ENCODE measurements around the gene GATAD1. TPM values are rescaled to one million over a fixed set of nuclear protein-coding genes. Genes with fewer than 3 reads are reported as not detected.
A peak's percentile ranks its signal among the peaks of the same experiment; 100 is the strongest.

The GATAD1 gene
- total RNA-seq (17.8 TPM), polyA plus RNA-seq (1 to 10 TPM; 5.9 to 7.9 (median 6.6) TPM)

GRCh38 chr7:92447345-92448204 is at the start of gene GATAD1:
Gene GATAD1, plus strand, starts transcription at chr7:92447482. Its CDS starts 248 bp downstream, at chr7:92447730.
- Histone ChIP-seq H3K27ac (ENCODE audit: insufficient read depth, low read length, poor library complexity, severe bottlenecking) (peak within 1 kb of the TSS; percentile 93), H3K4me3 (ENCODE audit: low read depth, low read length) (peak within 1 kb of the TSS; percentile 91), H3K9me3 (ENCODE audit: control insufficient read depth in 2 of 2, low read length in 2 of 2) (no peaks in the 10 kb centered on the region), H3K4me1 (ENCODE audit: control insufficient read depth, insufficient read depth, low read length, poor library complexity, severe bottlenecking) (peaks cover 12% of the 10 kb centered on the region), H3K27me3 (ENCODE audit: control insufficient read depth, insufficient read depth, low read length) (no peaks in the 10 kb centered on the region), H3K36me3 (ENCODE audit: control insufficient read depth, insufficient read depth, low read length) (peaks cover 16% of the 10 kb centered on the region)
- ATAC-seq (ENCODE audit: low read depth in 2 of 2) (peak; percentile 83 to 88), DNase-seq (peak in 2 of 3 donors; percentile 74 to 87)
- Mint-ChIP-seq H3K4me3 (peak within 1 kb of the TSS; percentile 93 to 100 (median 96)), H3K27me3 (no peaks in the 10 kb centered on the region), H3K36me3 (peaks cover 12% of the 10 kb centered on the region), H3K9me3 (no peaks in the 10 kb centered on the region), H3K4me1 (peaks cover 9 to 33% (median 25%) of the 10 kb centered on the region in 4 donors), H3K27ac (peak within 1 kb of the TSS; percentile 94 to 100 (median 99))

- no peak overlapping the region for H3K27ac ChIP-seq (ENCODE audit: insufficient read depth, low read length, poor library complexity, severe bottlenecking)
- Mint-ChIP-seq H3K4me3 (no peak overlapping the region), H3K27ac (no peak overlapping the region), H3K9me3 (no peaks in the 10 kb centered on the region), H3K4me1 (no peaks in the 10 kb centered on the region), H3K27me3 (no peaks in the 10 kb centered on the region), H3K36me3 (peaks cover 25% of the 10 kb centered on the region)
- ATAC-seq (ENCODE audit: low read depth in 2 of 2) (no peak), DNase-seq (no peak)
- H3K27me3 ChIP-seq (ENCODE audit: control insufficient read depth, insufficient read depth, low read length): no peaks in the 10 kb centered on the region
- H3K4me3 ChIP-seq (ENCODE audit: low read depth, low read length): no peak overlapping the region
- no peaks in the 10 kb centered on the region for H3K9me3 ChIP-seq (ENCODE audit: control insufficient read depth in 2 of 2, low read length in 2 of 2)
- H3K4me1 ChIP-seq (ENCODE audit: control insufficient read depth, insufficient read depth, low read length, poor library complexity, severe bottlenecking): no peaks in the 10 kb centered on the region
- H3K36me3 ChIP-seq (ENCODE audit: control insufficient read depth, insufficient read depth, low read length): peaks cover 46% of the 10 kb centered on the region
These were observed 49.7 kb upstream of the GATAD1 start for GRCh38 chr7:92397542-92397941.

GRCh38 chr7:92400013-92400412 is 47.3 kb upstream of the GATAD1 start:
- Mint-ChIP-seq H3K36me3 (peaks cover 27% of the 10 kb centered on the region), H3K4me1 (peaks cover 4 to 14% (median 13%) of the 10 kb centered on the region in 4 donors), H3K27me3 (no peaks in the 10 kb centered on the region), H3K4me3 (no peak overlapping the region), H3K9me3 (no peaks in the 10 kb centered on the region), H3K27ac (no peak overlapping the region)
- DNase-seq (no peak), ATAC-seq (ENCODE audit: low read depth in 2 of 2) (no peak)
- Histone ChIP-seq H3K4me3 (ENCODE audit: low read depth, low read length) (no peak overlapping the region), H3K27ac (ENCODE audit: insufficient read depth, low read length, poor library complexity, severe bottlenecking) (no peak overlapping the region), H3K9me3 (ENCODE audit: control insufficient read depth in 2 of 2, low read length in 2 of 2) (no peaks in the 10 kb centered on the region), H3K4me1 (ENCODE audit: control insufficient read depth, insufficient read depth, low read length, poor library complexity, severe bottlenecking) (no peaks in the 10 kb centered on the region), H3K36me3 (ENCODE audit: control insufficient read depth, insufficient read depth, low read length) (peaks cover 41% of the 10 kb centered on the region), H3K27me3 (ENCODE audit: control insufficient read depth, insufficient read depth, low read length) (no peaks in the 10 kb centered on the region)

- no peak for DNase-seq
- Mint-ChIP-seq H3K9me3 (peaks cover 0 to 1% (median 0%) of the 10 kb centered on the region in 7 donors), H3K36me3 (peaks cover 13% of the 10 kb centered on the region), H3K27me3 (no peaks in the 10 kb centered on the region), H3K4me1 (peaks cover 4 to 14% (median 13%) of the 10 kb centered on the region in 4 donors), H3K27ac (peak overlapping the region in 1 of 3 donors; percentile 47), H3K4me3 (peak overlapping the region in 1 of 4 donors; percentile 20)
- Histone ChIP-seq H3K36me3 (ENCODE audit: control insufficient read depth, insufficient read depth, low read length) (peaks cover 21% of the 10 kb centered on the region), H3K4me1 (ENCODE audit: control insufficient read depth, insufficient read depth, low read length, poor library complexity, severe bottlenecking) (no peaks in the 10 kb centered on the region), H3K27me3 (ENCODE audit: control insufficient read depth, insufficient read depth, low read length) (no peaks in the 10 kb centered on the region), H3K9me3 (ENCODE audit: control insufficient read depth in 2 of 2, low read length in 2 of 2) (no peaks in the 10 kb centered on the region), H3K27ac (ENCODE audit: insufficient read depth, low read length, poor library complexity, severe bottlenecking) (no peak overlapping the region), H3K4me3 (ENCODE audit: low read depth, low read length) (no peak overlapping the region)
- ATAC-seq (ENCODE audit: low read depth in 2 of 2): no peak
These were observed 44.1 kb upstream of the GATAD1 start for GRCh38 chr7:92402920-92403759.

- Histone ChIP-seq H3K27me3 (ENCODE audit: control insufficient read depth, insufficient read depth, low read length) (no peaks in the 10 kb centered on the region), H3K4me3 (ENCODE audit: low read depth, low read length) (no peak overlapping the region), H3K9me3 (ENCODE audit: control insufficient read depth in 2 of 2, low read length in 2 of 2) (no peaks in the 10 kb centered on the region), H3K4me1 (ENCODE audit: control insufficient read depth, insufficient read depth, low read length, poor library complexity, severe bottlenecking) (no peaks in the 10 kb centered on the region), H3K36me3 (ENCODE audit: control insufficient read depth, insufficient read depth, low read length) (peaks cover 15% of the 10 kb centered on the region), H3K27ac (ENCODE audit: insufficient read depth, low read length, poor library complexity, severe bottlenecking) (no peak overlapping the region)
- peaks cover 7% of the 10 kb centered on the region for H3K36me3 Mint-ChIP-seq
- no peaks in the 10 kb centered on the region for H3K27me3 Mint-ChIP-seq
- no peak overlapping the region for H3K27ac Mint-ChIP-seq
- H3K4me3 Mint-ChIP-seq: no peak overlapping the region
- no peak for DNase-seq
- peaks cover 4 to 14% (median 13%) of the 10 kb centered on the region in 4 donors for H3K4me1 Mint-ChIP-seq
- H3K9me3 Mint-ChIP-seq: peaks cover 0 to 3% (median 0%) of the 10 kb centered on the region in 7 donors
- no peak for ATAC-seq (ENCODE audit: low read depth in 2 of 2)
These were observed 43.6 kb upstream of the GATAD1 start for GRCh38 chr7:92403760-92404074.

- Mint-ChIP-seq H3K4me1 (peaks cover 4 to 14% (median 13%) of the 10 kb centered on the region in 4 donors), H3K27me3 (no peaks in the 10 kb centered on the region), H3K4me3 (no peak overlapping the region), H3K36me3 (peaks cover 5% of the 10 kb centered on the region), H3K27ac (peak overlapping the region in 2 of 3 donors; percentile 3 to 78), H3K9me3 (peaks cover 0 to 3% (median 0%) of the 10 kb centered on the region in 7 donors)
- ATAC-seq (ENCODE audit: low read depth in 2 of 2) (peak in 1 of 2 donors; percentile 37), DNase-seq (peak in 1 of 3 donors; percentile 46)
- Histone ChIP-seq H3K9me3 (ENCODE audit: control insufficient read depth in 2 of 2, low read length in 2 of 2) (no peaks in the 10 kb centered on the region), H3K36me3 (ENCODE audit: control insufficient read depth, insufficient read depth, low read length) (peaks cover 11% of the 10 kb centered on the region), H3K4me3 (ENCODE audit: low read depth, low read length) (no peak overlapping the region), H3K4me1 (ENCODE audit: control insufficient read depth, insufficient read depth, low read length, poor library complexity, severe bottlenecking) (no peaks in the 10 kb centered on the region), H3K27me3 (ENCODE audit: control insufficient read depth, insufficient read depth, low read length) (no peaks in the 10 kb centered on the region), H3K27ac (ENCODE audit: insufficient read depth, low read length, poor library complexity, severe bottlenecking) (no peak overlapping the region)
These were observed 43.1 kb upstream of the GATAD1 start for GRCh38 chr7:92404170-92404614.

GRCh38 chr7:92409357-92409756 is 37.9 kb upstream of the GATAD1 start:
- H3K4me1 ChIP-seq (ENCODE audit: control insufficient read depth, insufficient read depth, low read length, poor library complexity, severe bottlenecking): no peaks in the 10 kb centered on the region
- H3K27me3 ChIP-seq (ENCODE audit: control insufficient read depth, insufficient read depth, low read length): peaks cover 2% of the 10 kb centered on the region
- no peak overlapping the region for H3K4me3 ChIP-seq (ENCODE audit: low read depth, low read length)
- Mint-ChIP-seq H3K36me3 (peaks cover under 1% of the 10 kb centered on the region), H3K9me3 (peaks cover 0 to 4% (median 1%) of the 10 kb centered on the region in 7 donors), H3K27ac (no peak overlapping the region), H3K4me1 (peaks cover under 1 to 4% (median 1%) of the 10 kb centered on the region in 4 donors), H3K27me3 (peaks cover 17% of the 10 kb centered on the region), H3K4me3 (no peak overlapping the region)
- ATAC-seq (ENCODE audit: low read depth in 2 of 2) (no peak), DNase-seq (no peak)
- no peaks in the 10 kb centered on the region for H3K36me3 ChIP-seq (ENCODE audit: control insufficient read depth, insufficient read depth, low read length)
- no peak overlapping the region for H3K27ac ChIP-seq (ENCODE audit: insufficient read depth, low read length, poor library complexity, severe bottlenecking)
- peaks cover 0 to 2% of the 10 kb centered on the region in 2 experiments for H3K9me3 ChIP-seq (ENCODE audit: control insufficient read depth in 2 of 2, low read length in 2 of 2)

All from CD4-positive, CD25-positive, alpha-beta regulatory T cell (primary cell).